Stimulated activated CD4-positive, alpha-beta T cell treated with anti-CD3 and anti-CD28 coated beads, Interleukin-1b, Interleukin-23, amount 100 ng/mL, for 1 hour (primary cell): ENCODE data around the gene DCX.

ENCODE experiments used
- DNase-seq, 2 donors: peaks; one replicate each; pipeline ENCODE4 v3.0.0-alpha.2; 2020; ENCODE audit warnings: low read depth in 2 of 2

DCX gene

GRCh38 chrX:111411983-111412382 lies at the start of gene DCX:
DCX (minus strand) TSS chrX:111412192; CDS start chrX:111410398, 1,794 bp downstream.
- no peak for DNase-seq

GRCh38 chrX:111460607-111461006 lies 48.6 kb upstream of the DCX start:
- no peak for DNase-seq

- no peak for DNase-seq
Observed at GRCh38 chrX:111447298-111447697, 35.3 kb upstream of the DCX start.

GRCh38 chrX:111445485-111445884 lies 33.5 kb upstream of the DCX start:
- no peak for DNase-seq

- DNase-seq, result no peak
Observed at GRCh38 chrX:111444881-111445280, 32.9 kb upstream of the DCX start.

GRCh38 chrX:111443946-111444345 lies 32.0 kb upstream of the DCX start:
- DNase-seq, result no peak

GRCh38 chrX:111442791-111443190 lies 30.8 kb upstream of the DCX start:
- DNase-seq, result no peak

GRCh38 chrX:111435469-111435868 lies 23.5 kb upstream of the DCX start:
- no peak for DNase-seq

GRCh38 chrX:111431001-111431400 lies 19.0 kb upstream of the DCX start:
- no peak for DNase-seq

- DNase-seq, result no peak
Observed at GRCh38 chrX:111411557-111411956, 435 bp downstream of the DCX start.

- DNase-seq, result no peak
Observed at GRCh38 chrX:111410590-111411078, 1.4 kb downstream of the DCX start.

GRCh38 chrX:111409326-111409725 lies 2.7 kb downstream of the DCX start:
- no peak for DNase-seq

- no peak for DNase-seq
Observed at GRCh38 chrX:111407948-111408347, 4.0 kb downstream of the DCX start.

- no peak for DNase-seq
Observed at GRCh38 chrX:111402344-111402743, 9.6 kb downstream of the DCX start.

GRCh38 chrX:111395149-111395548 lies 16.8 kb downstream of the DCX start:
- no peak for DNase-seq

GRCh38 chrX:111394569-111394968 lies 17.4 kb downstream of the DCX start:
- no peak for DNase-seq

- no peak for DNase-seq
Observed at GRCh38 chrX:111387470-111388070, 24.4 kb downstream of the DCX start.

GRCh38 chrX:111386615-111387233 lies 25.3 kb downstream of the DCX start:
- no peak for DNase-seq

GRCh38 chrX:111386077-111386476 lies 25.9 kb downstream of the DCX start:
- DNase-seq, result no peak

GRCh38 chrX:111382277-111382676 lies 29.7 kb downstream of the DCX start:
- no peak for DNase-seq

GRCh38 chrX:111376897-111377578 lies 35.0 kb downstream of the DCX start:
- DNase-seq, result no peak

- DNase-seq, result no peak
Observed at GRCh38 chrX:111376486-111376885, 35.5 kb downstream of the DCX start.

GRCh38 chrX:111375747-111376146 lies 36.2 kb downstream of the DCX start:
- no peak for DNase-seq
